ENCODE data around the gene MARK3.

- TF ChIP-seq CTCF (IDR thresholded peaks at IDR 0.05): no peak
- TF ChIP-seq POLR2A (IDR thresholded peaks at IDR 0.05): no peak
Measured at GRCh38 chr14:103443111-103443510, 57.9 kb downstream of the MARK3 start.
